ENCODE data around the gene TYW5.

GRCh38 chr2:199946836-199947235 is 8.5 kb downstream of the TYW5 start:
- TF ChIP-seq, protein P1, sequence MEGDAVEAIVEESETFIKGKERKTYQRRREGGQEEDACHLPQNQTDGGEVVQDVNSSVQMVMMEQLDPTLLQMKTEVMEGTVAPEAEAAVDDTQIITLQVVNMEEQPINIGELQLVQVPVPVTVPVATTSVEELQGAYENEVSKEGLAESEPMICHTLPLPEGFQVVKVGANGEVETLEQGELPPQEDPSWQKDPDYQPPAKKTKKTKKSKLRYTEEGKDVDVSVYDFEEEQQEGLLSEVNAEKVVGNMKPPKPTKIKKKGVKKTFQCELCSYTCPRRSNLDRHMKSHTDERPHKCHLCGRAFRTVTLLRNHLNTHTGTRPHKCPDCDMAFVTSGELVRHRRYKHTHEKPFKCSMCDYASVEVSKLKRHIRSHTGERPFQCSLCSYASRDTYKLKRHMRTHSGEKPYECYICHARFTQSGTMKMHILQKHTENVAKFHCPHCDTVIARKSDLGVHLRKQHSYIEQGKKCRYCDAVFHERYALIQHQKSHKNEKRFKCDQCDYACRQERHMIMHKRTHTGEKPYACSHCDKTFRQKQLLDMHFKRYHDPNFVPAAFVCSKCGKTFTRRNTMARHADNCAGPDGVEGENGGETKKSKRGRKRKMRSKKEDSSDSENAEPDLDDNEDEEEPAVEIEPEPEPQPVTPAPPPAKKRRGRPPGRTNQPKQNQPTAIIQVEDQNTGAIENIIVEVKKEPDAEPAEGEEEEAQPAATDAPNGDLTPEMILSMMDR (IDR thresholded peaks at IDR 0.05) = no peak
- TF ChIP-seq POLR2A (IDR thresholded peaks at IDR 0.05) = no peak
